BJ (cell line): ENCODE results near the gene MAFF. TPM values are rescaled to one million over a fixed set of nuclear protein-coding genes. Genes with fewer than 3 reads are reported as not detected.
"Not testable (repeated sequence)": the region's sequence is repeated elsewhere in the genome, so short reads cannot be mapped to it uniquely, and the experiment has no call there.

Source experiments
- CTCF ChIA-PET: fragments of 350-600 bp; formaldehyde crosslinking; extraction: SDS; loops from one replicate; lab custom pipeline; 2021; ENCODE audit warnings: antibody characterized with exemption, inconsistent platforms; lab: Yijun Ruan, JAX
- POLR2A ChIA-PET: fragments of 300-600 bp; sonication (Branson Sonifier 250); formaldehyde crosslinking; extraction: SDS; loops from one replicate; lab custom pipeline; 2021; ENCODE audit warnings: antibody characterized with exemption; lab: Charles Lee
- DNase-seq: peaks from one replicate; pipeline ENCODE4 v3.0.0-alpha.2; 2011; ENCODE audit warnings: low read depth
- H3K27me3 ChIP-seq: 2 replicates; pipeline ENCODE4 v1.6.0; 2011; ENCODE audit warnings: low read length; ENCODE audit not compliant: control insufficient read depth, insufficient read depth
- H3K36me3 ChIP-seq: 2 replicates; pipeline ENCODE4 v1.5.1; 2011; ENCODE audit warnings: low read length; ENCODE audit not compliant: control insufficient read depth, insufficient read depth
- H3K4me3 ChIP-seq: 2 replicates; pipeline ENCODE4 v1.5.1; 2011; ENCODE audit warnings: low read depth, mild to moderate bottlenecking, control low read depth, low read length
- CTCF ChIP-seq: IDR thresholded peaks from 2 replicates; pipeline ENCODE4 v1.5.1; 2011; ENCODE audit warnings: low read depth, mild to moderate bottlenecking, control low read depth, inconsistent platforms, low read length, moderate library complexity; ENCODE audit not compliant: insufficient read depth
- polyA minus RNA-seq: library from RNA; depleted of rRNA, polyadenylated mRNA; stranded (reverse); fragments of >200 nt; gene quantifications from 2 replicates; pipeline ENCODE4 v1.2.3, GENCODE V29; 2011; rRNA and poly(A)+ RNA removed
- polyA plus RNA-seq: library from polyadenylated mRNA; depleted of rRNA; stranded (reverse); fragments of >200 nt; gene quantifications from 2 replicates; pipeline ENCODE4 v1.2.3, GENCODE V29; 2011; rRNA removed

The MAFF gene
- polyA plus RNA-seq (14.1 and 14.8 TPM in 2 replicates), polyA minus RNA-seq (5.0 and 5.8 TPM in 2 replicates)

GRCh38 chr22:38201711-38202436, at the start of gene MAFF:
Gene MAFF, plus strand, starts transcription at chr22:38201994. Its CDS starts 11,860 bp downstream, at chr22:38213854.
- DNase-seq, result peak; percentile 83
- no peak for TF ChIP-seq CTCF
- Histone ChIP-seq H3K36me3 (no peaks in the 10 kb centered on the region), H3K4me3 (peak within 1 kb of the TSS; percentile 97), H3K27me3 (no peaks in the 10 kb centered on the region)
- ChIA-PET CTCF (interaction anchor here (0.7 to 1.9 kb wide), 4 partner anchors 87 to 150 kb away, joined by 3 to 13 read pairs (median 3); no protein-coding TSS in a partner anchor), POLR2A (interaction anchor here (0.6 to 1.0 kb wide), 5 partner anchors 16 to 82 kb away, joined by 3 to 7 read pairs (median 5); partner anchors contain the start of gene PLA2G6)

GRCh38 chr22:38153821-38154562, 47.8 kb upstream of the MAFF start:
- no peaks in the 10 kb centered on the region for H3K27me3 ChIP-seq
- no peak for TF ChIP-seq CTCF
- no peaks in the 10 kb centered on the region for H3K36me3 ChIP-seq
- H3K4me3 ChIP-seq, result no peak overlapping the region
- ChIA-PET POLR2A (no interaction called here), CTCF (interaction anchor here (1.4 kb wide), 1 partner anchor 10 kb away, joined by 3 read pairs; no protein-coding TSS in a partner anchor)
- no peak for DNase-seq

- POLR2A ChIA-PET, result not testable (repeated sequence)
- CTCF ChIA-PET, result interaction anchor here (1.4 kb wide), 1 partner anchor 11 kb away, joined by 3 read pairs; no protein-coding TSS in a partner anchor
Observed at GRCh38 chr22:38154563-38154915, 47.3 kb upstream of the MAFF start.

GRCh38 chr22:38155703-38156102, 46.1 kb upstream of the MAFF start:
- H3K36me3 ChIP-seq, result no peaks in the 10 kb centered on the region
- CTCF ChIA-PET, result no interaction called here
- H3K4me3 ChIP-seq, result no peak overlapping the region
- POLR2A ChIA-PET, result no interaction called here
- TF ChIP-seq CTCF, result no peak
- no peaks in the 10 kb centered on the region for H3K27me3 ChIP-seq
- no peak for DNase-seq

More at GRCh38 chr22:38154563-38154915, 47.3 kb upstream of the MAFF start:
- H3K27me3 ChIP-seq, H3K4me3 ChIP-seq, H3K36me3 ChIP-seq, DNase-seq: not testable (repeated sequence)

GRCh38 chr22:38162881-38163843, 38.6 kb upstream of the MAFF start:
- ChIA-PET CTCF (no interaction called here), POLR2A (no interaction called here)
- no peak for DNase-seq
- Histone ChIP-seq H3K27me3 (no peaks in the 10 kb centered on the region), H3K4me3 (no peak overlapping the region), H3K36me3 (no peaks in the 10 kb centered on the region)
- TF ChIP-seq CTCF, result no peak
